HuH-7.5 (cell line): Measurements from ENCODE around the gene UBE2V1.

Experiments
- DNase-seq: peaks from one replicate; pipeline ENCODE4 v3.0.0; 2011; ENCODE audit warnings: low spot score

UBE2V1 gene

GRCh38 chr20:50062006-50062838 is 50.7 kb downstream of the UBE2V1 start:
- DNase-seq: no peak

GRCh38 chr20:50061151-50062005 is 51.6 kb downstream of the UBE2V1 start:
- no peak for DNase-seq

GRCh38 chr20:50058662-50059402 is 54.1 kb downstream of the UBE2V1 start:
- DNase-seq: no peak

GRCh38 chr20:50057714-50058053 is 55.3 kb downstream of the UBE2V1 start:
- no peak for DNase-seq

- no peak for DNase-seq
These were observed 55.8 kb downstream of the UBE2V1 start for GRCh38 chr20:50056951-50057713.

- DNase-seq: no peak
These were observed 56.5 kb downstream of the UBE2V1 start for GRCh38 chr20:50056408-50056926.

GRCh38 chr20:50055524-50056083 is 57.3 kb downstream of the UBE2V1 start:
- DNase-seq: no peak

GRCh38 chr20:50054626-50055511 is 58.1 kb downstream of the UBE2V1 start:
- no peak for DNase-seq

GRCh38 chr20:50054231-50054547 is 58.8 kb downstream of the UBE2V1 start:
- no peak for DNase-seq

GRCh38 chr20:50053362-50054230 is 59.4 kb downstream of the UBE2V1 start:
- no peak for DNase-seq

GRCh38 chr20:50052550-50053361 is 60.2 kb downstream of the UBE2V1 start:
- DNase-seq: no peak

- DNase-seq: no peak
These were observed 62.2 kb downstream of the UBE2V1 start for GRCh38 chr20:50050660-50051308.

- no peak for DNase-seq
These were observed 62.7 kb downstream of the UBE2V1 start for GRCh38 chr20:50050214-50050613.

GRCh38 chr20:50049442-50050026 is 63.4 kb downstream of the UBE2V1 start:
- no peak for DNase-seq

GRCh38 chr20:50048420-50049166 is 64.4 kb downstream of the UBE2V1 start:
- DNase-seq: no peak

GRCh38 chr20:50044353-50044960 is 68.5 kb downstream of the UBE2V1 start:
- DNase-seq: no peak
